Measurements from ENCODE around the gene GIT1. TPM values are rescaled to one million over a fixed set of nuclear protein-coding genes. Genes with fewer than 3 reads are reported as not detected.

GIT1 gene
- total and polyA plus RNA-seq, 8 donors: 15.1 to 27.6 (median 18.3) TPM

- peak; percentile 90 to 98 (median 95) for TF ChIP-seq CTCF (IDR thresholded peaks at IDR 0.05)
- Histone ChIP-seq H3K36me3 (no peaks in the 10 kb centered on the region), H3K9me3 (no peaks in the 10 kb centered on the region), H3K4me3 (peak overlapping the region in 2 of 4 donors; percentile 10 to 20), H3K27ac (peak overlapping the region in 3 of 4 donors; percentile 16 to 48 (median 33)), H3K4me1 (peaks cover 15 to 29% (median 20%) of the 10 kb centered on the region in 3 donors), H3K27me3 (no peaks in the 10 kb centered on the region)
- ATAC-seq (peak; percentile 67 to 86 (median 80)), FAIRE-seq (no peak), DNase-seq (peak; percentile 84 to 97 (median 90))
- intact Hi-C loops (cut with DNase I): no loop called here
- WGBS, 2 donors: 14 to 18% methylated on average over 25 of the region's 25 CpGs
Observed at GRCh38 chr17:29591737-29592608, 2.5 kb upstream of the GIT1 start.

- DNase-seq (peak in 3 of 6 donors; percentile 35 to 66 (median 51)), FAIRE-seq (no peak), ATAC-seq (peak in 2 of 4 donors; percentile 1 to 13)
- Histone ChIP-seq H3K27me3 (no peaks in the 10 kb centered on the region), H3K36me3 (no peaks in the 10 kb centered on the region), H3K4me3 (peak overlapping the region in 2 of 4 donors; percentile 10 to 20), H3K9me3 (no peaks in the 10 kb centered on the region), H3K4me1 (peaks cover 15 to 29% (median 20%) of the 10 kb centered on the region in 3 donors), H3K27ac (peak overlapping the region in 2 of 4 donors; percentile 33 to 48)
- no peak for TF ChIP-seq CTCF (IDR thresholded peaks at IDR 0.05)
- WGBS, 2 donors: 27 to 31% methylated on average over 31 of the region's 31 CpGs
- intact Hi-C loops (cut with DNase I): no loop called here
Observed at GRCh38 chr17:29591146-29591736, 1.8 kb upstream of the GIT1 start.

GRCh38 chr17:29590411-29591145 lies 1.1 kb upstream of the GIT1 start:
- no peak for TF ChIP-seq CTCF (IDR thresholded peaks at IDR 0.05)
- Histone ChIP-seq H3K9me3 (no peaks in the 10 kb centered on the region), H3K27me3 (no peaks in the 10 kb centered on the region), H3K4me3 (peak overlapping the region in 2 of 4 donors; percentile 64 to 83), H3K27ac (peak overlapping the region in 3 of 4 donors; percentile 24 to 55 (median 48)), H3K36me3 (no peaks in the 10 kb centered on the region), H3K4me1 (peaks cover 15 to 29% (median 20%) of the 10 kb centered on the region in 3 donors)
- FAIRE-seq (no peak), ATAC-seq (peak in 1 of 4 donors; percentile 1), DNase-seq (peak in 5 of 6 donors; percentile 18 to 72 (median 43))
- 47 to 48% methylated on average over 30 of the region's 30 CpGs for WGBS, 2 donors
- intact Hi-C loops (cut with DNase I): no loop called here

- Histone ChIP-seq H3K4me3 (peak overlapping the region; percentile 58 to 83 (median 78)), H3K27ac (peak overlapping the region in 3 of 4 donors; percentile 30 to 47 (median 38)), H3K4me1 (peaks cover 15 to 29% (median 20%) of the 10 kb centered on the region in 3 donors), H3K9me3 (no peaks in the 10 kb centered on the region), H3K36me3 (no peaks in the 10 kb centered on the region), H3K27me3 (no peaks in the 10 kb centered on the region)
- ATAC-seq (peak in 3 of 4 donors; percentile 0 to 13 (median 2)), FAIRE-seq (no peak), DNase-seq (peak in 4 of 6 donors; percentile 39 to 83 (median 62))
- TF ChIP-seq CTCF (IDR thresholded peaks at IDR 0.05): no peak
- WGBS, 2 donors: 1% methylated on average over 30 to 72 of the region's 72 CpGs
- intact Hi-C loops (cut with DNase I): no loop called here
Observed at GRCh38 chr17:29588562-29589411, 661 bp downstream of the GIT1 start.
